VCaP (cell line): Measurements from ENCODE around the gene BZW2.

ENCODE experiments used
- H3K27ac ChIP-seq: fragments of 450-650 bp; 2 replicates; pipeline ENCODE4 v1.5.1; 2017
- TF ChIP-seq, protein P1 (sequence below): fragments of 450-650 bp; conservative IDR thresholded peaks from 2 replicates; pipeline ENCODE4 v1.5.1; 2017; ENCODE audit warnings: mild to moderate bottlenecking, moderate library complexity

The BZW2 gene

DNA sequence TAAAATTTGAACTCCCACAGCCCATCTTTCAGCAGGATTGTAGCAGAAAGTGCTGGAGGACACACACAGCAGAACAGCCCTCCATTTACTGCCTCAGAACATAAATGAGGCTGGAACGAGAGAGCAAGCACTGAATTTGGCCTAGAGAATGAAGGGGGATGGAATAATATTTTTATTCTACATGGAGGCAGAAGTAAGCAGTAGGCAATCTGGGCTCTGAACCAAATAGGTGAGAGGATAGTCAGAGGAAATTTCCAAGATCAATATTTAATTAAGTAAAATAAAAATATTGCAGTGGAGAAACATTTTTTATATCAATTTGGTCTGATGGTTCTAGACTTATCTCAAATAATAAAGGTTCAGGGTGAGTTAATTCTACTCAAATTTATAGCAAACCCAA lies 78.4 kb downstream of the BZW2 start:
- TF ChIP-seq, protein P1, sequence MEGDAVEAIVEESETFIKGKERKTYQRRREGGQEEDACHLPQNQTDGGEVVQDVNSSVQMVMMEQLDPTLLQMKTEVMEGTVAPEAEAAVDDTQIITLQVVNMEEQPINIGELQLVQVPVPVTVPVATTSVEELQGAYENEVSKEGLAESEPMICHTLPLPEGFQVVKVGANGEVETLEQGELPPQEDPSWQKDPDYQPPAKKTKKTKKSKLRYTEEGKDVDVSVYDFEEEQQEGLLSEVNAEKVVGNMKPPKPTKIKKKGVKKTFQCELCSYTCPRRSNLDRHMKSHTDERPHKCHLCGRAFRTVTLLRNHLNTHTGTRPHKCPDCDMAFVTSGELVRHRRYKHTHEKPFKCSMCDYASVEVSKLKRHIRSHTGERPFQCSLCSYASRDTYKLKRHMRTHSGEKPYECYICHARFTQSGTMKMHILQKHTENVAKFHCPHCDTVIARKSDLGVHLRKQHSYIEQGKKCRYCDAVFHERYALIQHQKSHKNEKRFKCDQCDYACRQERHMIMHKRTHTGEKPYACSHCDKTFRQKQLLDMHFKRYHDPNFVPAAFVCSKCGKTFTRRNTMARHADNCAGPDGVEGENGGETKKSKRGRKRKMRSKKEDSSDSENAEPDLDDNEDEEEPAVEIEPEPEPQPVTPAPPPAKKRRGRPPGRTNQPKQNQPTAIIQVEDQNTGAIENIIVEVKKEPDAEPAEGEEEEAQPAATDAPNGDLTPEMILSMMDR: no peak
- H3K27ac ChIP-seq: peak overlapping the region; percentile 32

DNA sequence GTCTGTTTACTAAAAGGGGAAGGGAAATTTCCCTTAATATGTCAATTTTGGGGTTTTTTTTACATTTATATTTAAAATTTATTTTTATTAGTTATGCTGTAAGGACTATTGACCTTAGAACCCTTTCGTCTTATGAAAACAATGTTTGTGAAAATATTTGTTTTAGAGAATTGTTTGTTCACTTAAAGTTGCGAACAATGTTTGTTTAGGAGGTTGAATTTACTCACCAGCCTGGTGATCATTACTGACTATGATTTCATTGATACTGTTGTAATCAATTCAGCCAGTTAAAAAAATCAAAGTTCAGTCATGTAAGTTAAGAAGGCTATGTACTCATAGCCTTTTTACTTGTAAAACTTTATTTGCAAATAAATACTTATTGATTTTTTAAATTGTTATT lies 80.2 kb downstream of the BZW2 start:
- TF ChIP-seq, protein P1: no peak
- no peak overlapping the region for H3K27ac ChIP-seq

DNA sequence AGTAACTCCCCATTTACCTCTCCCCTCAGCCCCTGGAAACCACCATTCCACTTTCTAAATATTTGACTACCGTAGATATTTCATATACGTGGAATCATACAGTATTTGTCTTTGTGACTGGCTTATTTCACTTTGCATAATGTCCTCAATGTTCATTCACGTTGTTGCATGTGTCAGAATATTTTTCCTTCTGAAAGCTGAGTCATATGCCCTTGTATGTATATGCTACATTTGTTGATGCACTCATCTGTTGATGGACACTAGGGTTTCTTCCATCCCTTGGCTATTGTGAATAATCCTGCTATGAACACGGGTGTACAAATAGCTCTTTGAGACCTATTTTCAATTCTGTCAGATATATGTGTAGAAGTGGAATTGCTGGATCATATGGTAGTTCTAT lies 81.8 kb downstream of the BZW2 start:
- TF ChIP-seq, protein P1: no peak
- H3K27ac ChIP-seq: no peak overlapping the region

DNA sequence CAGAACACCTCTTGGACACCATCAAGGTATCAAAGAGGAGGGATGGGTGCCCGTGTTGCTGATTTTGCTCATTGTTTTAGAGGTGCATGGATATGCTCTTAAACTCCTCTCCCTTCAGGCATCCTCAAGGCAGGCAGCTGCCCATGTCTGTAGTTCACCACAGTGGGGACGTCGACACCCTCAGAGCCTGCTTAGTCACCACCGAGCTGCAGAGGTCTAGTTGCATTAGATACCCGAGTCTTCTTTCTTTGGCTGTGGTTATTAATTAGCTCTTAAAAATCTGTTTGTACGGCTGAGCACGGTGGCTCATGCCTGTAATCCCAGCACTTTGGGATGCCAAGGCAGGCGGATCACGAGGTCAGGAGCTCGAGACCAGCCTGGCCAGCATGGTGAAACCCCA lies 82.8 kb downstream of the BZW2 start:
- no peak overlapping the region for H3K27ac ChIP-seq
- TF ChIP-seq, protein P1: no peak

DNA sequence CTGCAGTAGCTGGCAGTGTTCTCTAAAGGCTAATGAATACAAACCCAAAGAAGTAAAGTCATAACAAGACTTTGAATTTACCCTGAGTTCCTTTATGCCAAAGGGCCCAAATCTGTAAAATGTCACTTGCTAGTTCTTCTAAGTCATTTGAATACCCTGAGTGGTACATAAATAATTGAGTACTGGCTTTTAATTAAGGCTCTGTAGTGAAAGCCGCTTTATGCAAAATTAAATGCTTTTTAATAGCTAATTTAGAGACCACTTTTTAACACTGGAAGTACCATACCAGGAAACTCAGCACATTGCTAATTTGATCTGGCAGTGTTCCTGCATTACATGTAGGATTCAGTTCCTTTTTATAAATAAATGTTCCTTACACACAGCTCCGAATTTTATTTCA lies 83.6 kb downstream of the BZW2 start:
- TF ChIP-seq, protein P1: no peak
- H3K27ac ChIP-seq: no peak overlapping the region

DNA sequence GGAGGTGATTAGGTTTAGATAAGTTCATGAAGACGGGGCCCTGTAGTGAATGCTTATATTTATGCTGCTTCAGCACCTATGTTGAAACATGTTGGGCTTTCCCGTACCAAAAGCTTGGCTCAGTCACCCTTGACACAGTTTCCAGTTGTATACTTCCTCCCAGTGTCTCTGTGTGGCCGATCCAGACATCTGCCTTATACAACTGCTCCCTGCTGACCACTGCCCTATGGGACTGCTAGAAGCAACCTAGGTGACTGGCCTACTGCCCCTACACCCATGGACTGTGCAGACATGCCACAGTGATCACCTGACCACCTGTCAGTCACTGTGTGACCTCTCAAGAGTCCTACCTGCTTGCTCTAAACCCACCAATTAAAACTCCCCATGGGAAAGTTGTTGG lies 85.0 kb downstream of the BZW2 start:
- TF ChIP-seq, protein P1: no peak
- H3K27ac ChIP-seq: no peak overlapping the region

DNA sequence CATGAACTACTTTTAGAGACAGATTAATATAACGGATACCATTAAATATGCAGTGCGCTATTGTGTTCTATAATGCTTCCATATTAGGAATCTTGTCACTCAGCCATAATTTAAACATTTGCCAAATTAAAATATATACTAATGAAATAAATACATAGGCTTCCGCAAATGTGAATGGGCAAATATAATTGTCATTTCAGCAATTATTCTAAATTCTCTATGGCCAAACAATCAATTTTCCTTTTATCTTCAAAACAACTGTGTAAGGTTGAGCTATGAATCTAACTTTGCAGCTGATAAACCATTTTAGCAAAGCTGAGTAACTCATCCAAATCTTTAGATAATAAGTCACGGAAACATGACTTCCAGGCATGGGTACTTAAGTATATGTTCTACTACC lies 86.8 kb downstream of the BZW2 start:
- TF ChIP-seq, protein P1: no peak
- no peak overlapping the region for H3K27ac ChIP-seq

DNA sequence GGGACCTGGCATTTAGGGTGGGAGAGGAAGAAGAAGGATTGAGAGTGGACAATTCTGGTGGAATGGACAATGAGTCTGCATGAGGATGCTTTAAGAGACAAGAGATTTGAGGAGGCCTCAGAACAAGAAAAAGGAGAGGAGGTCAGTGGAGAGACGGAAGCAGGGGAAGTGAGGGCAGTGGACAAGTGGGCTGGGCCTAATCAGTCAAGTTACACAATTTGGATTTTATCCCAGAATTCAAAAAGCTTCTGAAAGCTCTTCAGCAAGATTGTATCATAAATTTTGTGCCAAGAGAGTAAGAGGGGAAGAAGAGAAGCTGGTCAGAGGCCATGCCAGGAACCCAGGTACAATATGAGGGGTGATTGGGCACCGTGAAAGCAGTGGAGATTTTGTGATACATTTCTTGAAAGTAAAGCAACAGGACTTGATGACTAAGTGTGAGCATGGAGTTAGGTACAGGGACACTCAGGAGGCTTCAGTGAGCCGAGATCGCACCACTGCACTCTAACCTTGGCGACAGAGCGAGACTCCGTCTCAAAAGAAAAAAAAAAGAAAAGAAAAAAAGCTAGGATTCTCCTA lies 88.3 kb downstream of the BZW2 start:
- no peak overlapping the region for H3K27ac ChIP-seq
- TF ChIP-seq, protein P1: no peak
